Measurements from ENCODE around the gene SLC44A5.

- TF ChIP-seq CTCF (IDR thresholded peaks at IDR 0.05) (no peak), POLR2A (IDR thresholded peaks at IDR 0.05) (no peak), POLR2AphosphoS5 (IDR thresholded peaks at IDR 0.05) (no peak)
These were observed 107.5 kb downstream of the SLC44A5 start for GRCh38 chr1:75503221-75503974.

All from breast epithelium (tissue), 3 donors.